ENCODE results near the gene TLK2. TPM values are rescaled to one million over a fixed set of nuclear protein-coding genes. Genes with fewer than 3 reads are reported as not detected.

TLK2 gene
- total RNA-seq, 1 experiment from 2014 or later = 54.6 TPM

DNA sequence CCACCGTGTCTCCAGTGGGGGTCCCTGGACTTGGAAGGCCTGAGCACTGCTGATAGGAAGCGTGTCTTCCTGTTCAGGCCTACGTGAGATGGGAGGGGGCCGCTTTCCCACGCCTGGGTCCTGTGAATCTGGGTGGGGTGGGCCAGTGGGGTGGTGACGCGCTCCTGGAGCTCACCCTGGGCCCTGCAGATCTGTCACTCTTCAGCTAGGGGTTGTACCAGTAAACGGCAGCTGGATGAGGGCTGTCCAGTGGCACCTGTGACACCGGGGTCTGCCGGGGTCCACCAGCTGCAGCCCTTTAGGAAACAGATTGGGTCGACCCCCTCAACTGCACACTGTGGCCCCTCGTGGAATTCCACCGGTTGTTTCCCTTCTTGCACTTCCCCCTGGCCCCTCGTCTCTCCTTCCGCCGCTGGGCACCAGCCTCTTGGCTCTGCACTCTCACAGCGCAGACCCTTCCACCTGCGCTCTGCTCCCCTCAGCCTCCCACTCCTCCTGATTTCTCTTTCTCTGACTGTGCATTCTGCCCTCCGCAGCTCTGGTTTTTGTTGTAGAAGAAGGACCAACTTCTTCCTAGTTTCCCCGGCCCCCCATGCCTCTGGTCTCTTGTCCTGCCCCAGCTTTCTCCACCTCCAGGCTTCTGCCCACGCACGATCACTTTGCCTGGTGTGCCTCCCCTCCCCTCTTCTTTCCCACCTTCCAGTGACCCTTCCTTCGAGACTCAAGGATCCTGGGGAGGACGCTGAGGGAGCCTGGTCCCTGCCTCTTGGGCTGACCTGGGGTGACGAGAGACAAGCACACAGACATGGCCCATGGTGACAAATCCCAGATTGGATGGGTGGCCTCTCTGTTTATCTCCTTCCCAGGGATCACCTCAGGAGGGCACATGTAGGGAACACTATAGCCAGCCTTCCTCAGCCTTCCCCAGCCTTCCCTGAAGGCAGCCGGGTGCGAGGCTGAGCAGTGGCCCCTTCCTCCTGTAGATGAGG is 153.6 kb downstream of the TLK2 start:
- Histone ChIP-seq H3K4me3 (ENCODE audit: low read depth in 2 of 2, low read length in 2 of 2) (no peak overlapping the region), H3K27me3 (ENCODE audit: control insufficient read depth, insufficient read depth, low read length) (no peaks in the 10 kb centered on the region), H3K4me1 (ENCODE audit: control insufficient read depth, insufficient read depth, low read length) (peaks cover 24% of the 10 kb centered on the region), H3K9me3 (ENCODE audit: control insufficient read depth, insufficient read depth, low read depth, low read length) (no peaks in the 10 kb centered on the region), H3K27ac (ENCODE audit: low read length) (no peak overlapping the region), H3K36me3 (ENCODE audit: control insufficient read depth, insufficient read depth, low read length) (no peaks in the 10 kb centered on the region)
- intact Hi-C loops (cut with micrococcal nuclease; ENCODE audit: unreplicated experiment) = no loop called here
- no peak for ATAC-seq
- in situ Hi-C loops (cut with HindIII; ENCODE audit: low pct_unique_long_range_greater_than_20kb, low sequenced_read_pairs) = no loop called here
- ChIA-PET CTCF (no interaction called here), POLR2A (interaction anchor here (0.5 kb wide), 1 partner anchor 566 kb away, joined by 3 read pairs; no protein-coding TSS in a partner anchor)
- BruUV-seq (replicated peaks) = no TSS peak
- no peak for DNase-seq (ENCODE audit: low read depth, low spot score)
- TF ChIP-seq, protein P1, sequence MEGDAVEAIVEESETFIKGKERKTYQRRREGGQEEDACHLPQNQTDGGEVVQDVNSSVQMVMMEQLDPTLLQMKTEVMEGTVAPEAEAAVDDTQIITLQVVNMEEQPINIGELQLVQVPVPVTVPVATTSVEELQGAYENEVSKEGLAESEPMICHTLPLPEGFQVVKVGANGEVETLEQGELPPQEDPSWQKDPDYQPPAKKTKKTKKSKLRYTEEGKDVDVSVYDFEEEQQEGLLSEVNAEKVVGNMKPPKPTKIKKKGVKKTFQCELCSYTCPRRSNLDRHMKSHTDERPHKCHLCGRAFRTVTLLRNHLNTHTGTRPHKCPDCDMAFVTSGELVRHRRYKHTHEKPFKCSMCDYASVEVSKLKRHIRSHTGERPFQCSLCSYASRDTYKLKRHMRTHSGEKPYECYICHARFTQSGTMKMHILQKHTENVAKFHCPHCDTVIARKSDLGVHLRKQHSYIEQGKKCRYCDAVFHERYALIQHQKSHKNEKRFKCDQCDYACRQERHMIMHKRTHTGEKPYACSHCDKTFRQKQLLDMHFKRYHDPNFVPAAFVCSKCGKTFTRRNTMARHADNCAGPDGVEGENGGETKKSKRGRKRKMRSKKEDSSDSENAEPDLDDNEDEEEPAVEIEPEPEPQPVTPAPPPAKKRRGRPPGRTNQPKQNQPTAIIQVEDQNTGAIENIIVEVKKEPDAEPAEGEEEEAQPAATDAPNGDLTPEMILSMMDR (IDR thresholded peaks at IDR 0.05) = no peak
- TF ChIP-seq SIN3A (IDR thresholded peaks at IDR 0.05; ENCODE audit: borderline replicate concordance, insufficient read depth, low read depth, low read length) (no peak), POLR2AphosphoS5 (IDR thresholded peaks at IDR 0.05; ENCODE audit: low read depth, low read length) (no peak)

DNA sequence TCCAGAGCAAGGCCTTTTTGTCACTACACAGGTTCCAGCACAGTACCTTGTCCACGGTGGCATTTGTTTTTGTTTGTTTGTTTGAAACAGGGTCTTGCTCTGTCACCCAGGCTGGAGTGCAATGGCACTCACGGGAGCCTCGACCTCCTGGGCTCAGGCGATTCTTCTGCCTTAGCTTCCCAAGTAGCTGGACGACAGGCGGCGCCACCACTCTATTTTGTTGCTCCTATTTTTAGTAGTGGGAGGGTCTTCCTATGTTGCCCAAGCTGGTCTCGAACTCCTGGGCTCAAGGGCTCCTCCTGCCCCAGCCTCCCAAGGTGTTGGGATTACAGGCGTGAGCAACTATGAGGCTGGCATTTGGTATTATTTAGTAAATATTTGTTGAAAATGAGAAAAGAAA is 159.2 kb downstream of the TLK2 start:
- in situ Hi-C loops (cut with HindIII; ENCODE audit: low pct_unique_long_range_greater_than_20kb, low sequenced_read_pairs) = no loop called here

More for the DNA sequence above, 159.2 kb downstream of the TLK2 start:
- TF ChIP-seq SIN3A (IDR thresholded peaks at IDR 0.05; ENCODE audit: borderline replicate concordance, insufficient read depth, low read depth, low read length) (no peak), TCF7L2 (IDR thresholded peaks at IDR 0.05; ENCODE audit: low read depth, low read length) (no peak), POLR2AphosphoS5 (IDR thresholded peaks at IDR 0.05; ENCODE audit: low read depth, low read length) (no peak)
- TF ChIP-seq, protein P1 (IDR thresholded peaks at IDR 0.05) = no peak
- TF ChIP-seq, protein P2, sequence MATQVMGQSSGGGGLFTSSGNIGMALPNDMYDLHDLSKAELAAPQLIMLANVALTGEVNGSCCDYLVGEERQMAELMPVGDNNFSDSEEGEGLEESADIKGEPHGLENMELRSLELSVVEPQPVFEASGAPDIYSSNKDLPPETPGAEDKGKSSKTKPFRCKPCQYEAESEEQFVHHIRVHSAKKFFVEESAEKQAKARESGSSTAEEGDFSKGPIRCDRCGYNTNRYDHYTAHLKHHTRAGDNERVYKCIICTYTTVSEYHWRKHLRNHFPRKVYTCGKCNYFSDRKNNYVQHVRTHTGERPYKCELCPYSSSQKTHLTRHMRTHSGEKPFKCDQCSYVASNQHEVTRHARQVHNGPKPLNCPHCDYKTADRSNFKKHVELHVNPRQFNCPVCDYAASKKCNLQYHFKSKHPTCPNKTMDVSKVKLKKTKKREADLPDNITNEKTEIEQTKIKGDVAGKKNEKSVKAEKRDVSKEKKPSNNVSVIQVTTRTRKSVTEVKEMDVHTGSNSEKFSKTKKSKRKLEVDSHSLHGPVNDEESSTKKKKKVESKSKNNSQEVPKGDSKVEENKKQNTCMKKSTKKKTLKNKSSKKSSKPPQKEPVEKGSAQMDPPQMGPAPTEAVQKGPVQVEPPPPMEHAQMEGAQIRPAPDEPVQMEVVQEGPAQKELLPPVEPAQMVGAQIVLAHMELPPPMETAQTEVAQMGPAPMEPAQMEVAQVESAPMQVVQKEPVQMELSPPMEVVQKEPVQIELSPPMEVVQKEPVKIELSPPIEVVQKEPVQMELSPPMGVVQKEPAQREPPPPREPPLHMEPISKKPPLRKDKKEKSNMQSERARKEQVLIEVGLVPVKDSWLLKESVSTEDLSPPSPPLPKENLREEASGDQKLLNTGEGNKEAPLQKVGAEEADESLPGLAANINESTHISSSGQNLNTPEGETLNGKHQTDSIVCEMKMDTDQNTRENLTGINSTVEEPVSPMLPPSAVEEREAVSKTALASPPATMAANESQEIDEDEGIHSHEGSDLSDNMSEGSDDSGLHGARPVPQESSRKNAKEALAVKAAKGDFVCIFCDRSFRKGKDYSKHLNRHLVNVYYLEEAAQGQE (IDR thresholded peaks at IDR 0.05; ENCODE audit: insufficient read depth in 1 of 2, low read depth in 2 of 2, low read length in 1 of 2) = no peak
- Histone ChIP-seq H3K9me3 (ENCODE audit: control insufficient read depth, insufficient read depth, low read depth, low read length) (no peaks in the 10 kb centered on the region), H3K4me3 (ENCODE audit: low read depth in 2 of 2, low read length in 2 of 2) (no peak overlapping the region), H3K27me3 (ENCODE audit: control insufficient read depth, insufficient read depth, low read length) (no peaks in the 10 kb centered on the region), H3K27ac (ENCODE audit: low read length) (no peak overlapping the region), H3K4me1 (ENCODE audit: control insufficient read depth, insufficient read depth, low read length) (peaks cover 5% of the 10 kb centered on the region; the same call in 1 of the 2 replicates), H3K36me3 (ENCODE audit: control insufficient read depth, insufficient read depth, low read length) (no peaks in the 10 kb centered on the region)
- ChIA-PET CTCF (no interaction called here), POLR2A (no interaction called here)
- intact Hi-C loops (cut with micrococcal nuclease; ENCODE audit: unreplicated experiment) = no loop called here
- DNase-seq (ENCODE audit: low read depth, low spot score) = no peak
- no TSS peak for BruUV-seq (replicated peaks)
- no peak for ATAC-seq

All from Panc1 (cell line).